COLO829 (cell line): Measurements from ENCODE around the gene DDX17.
"Not testable (repeated sequence)": the region's sequence is repeated elsewhere in the genome, so short reads cannot be mapped to it uniquely, and the experiment has no call there.

ENCODE experiments used
- DNase-seq: peaks from one replicate; pipeline ENCODE4 v3.0.0; 2012; ENCODE audit warnings: low spot score

The DDX17 gene

GRCh38 chr22:38491707-38492348 lies 14.3 kb downstream of the DDX17 start:
- no peak for DNase-seq

- no peak for DNase-seq
Observed at GRCh38 chr22:38490915-38491314, 15.2 kb downstream of the DDX17 start.

GRCh38 chr22:38490475-38490874 lies 15.6 kb downstream of the DDX17 start:
- no peak for DNase-seq

GRCh38 chr22:38489561-38490145 lies 16.5 kb downstream of the DDX17 start:
- no peak for DNase-seq

- no peak for DNase-seq
Observed at GRCh38 chr22:38489142-38489541, 17.0 kb downstream of the DDX17 start.

GRCh38 chr22:38487946-38488345 lies 18.2 kb downstream of the DDX17 start:
- DNase-seq, result no peak

- no peak for DNase-seq
Observed at GRCh38 chr22:38485783-38486182, 20.3 kb downstream of the DDX17 start.

GRCh38 chr22:38484244-38484643 lies 21.9 kb downstream of the DDX17 start:
- DNase-seq, result no peak

GRCh38 chr22:38482662-38483308 lies 23.3 kb downstream of the DDX17 start:
- no peak for DNase-seq

- no peak for DNase-seq
Observed at GRCh38 chr22:38481871-38482332, 24.2 kb downstream of the DDX17 start.

GRCh38 chr22:38481162-38481870 lies 24.8 kb downstream of the DDX17 start:
- DNase-seq, result no peak

GRCh38 chr22:38479096-38479837 lies 26.8 kb downstream of the DDX17 start:
- DNase-seq, result peak; percentile 96

GRCh38 chr22:38477585-38477984 lies 28.5 kb downstream of the DDX17 start:
- DNase-seq, result no peak

- no peak for DNase-seq
Observed at GRCh38 chr22:38474003-38474607, 32.0 kb downstream of the DDX17 start.

GRCh38 chr22:38471237-38471636 lies 34.9 kb downstream of the DDX17 start:
- DNase-seq, result no peak

GRCh38 chr22:38470179-38470578 lies 35.9 kb downstream of the DDX17 start:
- DNase-seq, result not testable (repeated sequence)

GRCh38 chr22:38469306-38469781 lies 36.8 kb downstream of the DDX17 start:
- no peak for DNase-seq

GRCh38 chr22:38468443-38469305 lies 37.4 kb downstream of the DDX17 start:
- DNase-seq, result no peak

GRCh38 chr22:38467904-38468442 lies 38.1 kb downstream of the DDX17 start, which contains the start of gene KDELR3:
Gene KDELR3, plus strand, starts transcription at chr22:38468096. Its CDS starts 138 bp downstream, at chr22:38468234.
- DNase-seq, result peak; percentile 92

GRCh38 chr22:38467438-38467903 lies 38.6 kb downstream of the DDX17 start:
- no peak for DNase-seq
